Vagina (tissue), 2 donors: ENCODE data around the gene PITX2. TPM values are rescaled to one million over a fixed set of nuclear protein-coding genes. Genes with fewer than 3 reads are reported as not detected.
A peak's percentile ranks its signal among the peaks of the same experiment; 100 is the strongest.

Experiments
- DNase-seq, 2 donors: peaks; one replicate each; pipeline ENCODE4 v3.0.0-alpha.2; 2017; ENCODE audit errors: extremely low spot score in 2 of 2
- H3K27ac ChIP-seq: fragments of 200-600 bp; sonication (generic); one replicate; pipeline ENCODE4 v1.5.1; 2019
- H3K27me3 ChIP-seq: fragments of 200-600 bp; sonication (generic); one replicate; pipeline ENCODE4 v1.5.1; 2019
- H3K36me3 ChIP-seq, 2 donors: fragments of 200-600 bp; sonication (generic); one replicate each; pipeline ENCODE4 v1.5.1; 2017 to 2019
- H3K4me1 ChIP-seq: fragments of 200-600 bp; sonication (generic); one replicate; pipeline ENCODE4 v1.5.1; 2019
- H3K4me3 ChIP-seq, 2 donors: fragments of 200-600 bp; sonication (generic); 1 replicate in 1 of 2; 2 replicates in 1 of 2; pipeline ENCODE4 v1.5.1; 2016 to 2019
- H3K9me3 ChIP-seq: fragments of 200-600 bp; sonication (generic); one replicate; pipeline ENCODE4 v1.5.1; 2019
- CTCF ChIP-seq, 3 experiments: fragments of 450-650 bp in 2 of 3; fragments of 200-600 bp in 1 of 3; sonication (generic) in 1 of 3; IDR thresholded peaks; one replicate each; pipeline ENCODE4 v1.5.1; 2017 to 2019; ENCODE audit warnings: antibody characterized with exemption in 3 of 3, mild to moderate bottlenecking in 2 of 3, moderate library complexity in 2 of 3
- POLR2A ChIP-seq, 2 donors: fragments of 450-650 bp; IDR thresholded peaks; one replicate each; pipeline ENCODE4 v1.6.1; 2017; ENCODE audit warnings: antibody characterized with exemption in 2 of 2, mild to moderate bottlenecking in 2 of 2, moderate library complexity in 2 of 2
- POLR2AphosphoS5 ChIP-seq, 2 donors: sonication (generic); formaldehyde crosslinking; IDR thresholded peaks; one replicate each; pipeline ENCODE4 v1.9.0; 2017; ENCODE audit warnings: antibody characterized with exemption in 2 of 2, mild to moderate bottlenecking in 2 of 2, low read depth in 1 of 2; ENCODE audit not compliant: insufficient read depth in 1 of 2
- intact Hi-C: fragments of 100-400 bp; cut with DNase I; formaldehyde crosslinking; loops from one replicate; pipeline ENCODE4 v1.15.1; 2023
- total RNA-seq: library from RNA; depleted of rRNA; stranded (reverse); fragments of >200 nt; gene quantifications from one replicate; pipeline ENCODE4 v1.2.3, GENCODE V29; 2016

Gene PITX2
- total RNA-seq, result 6.6 TPM

GRCh38 chr4:110622841-110623717 is at the start of gene PITX2:
PITX2 (minus strand) TSS chr4:110623077; CDS start chr4:110622460, 617 bp downstream.
- H3K27me3 ChIP-seq, result peaks cover 4% of the 10 kb centered on the region
- H3K4me1 ChIP-seq, result peaks cover 27% of the 10 kb centered on the region
- H3K4me3 ChIP-seq, result peak within 1 kb of the TSS; percentile 42 to 50
- no peak for DNase-seq
- intact Hi-C loops, result no loop called here
- no peak within 1 kb of the TSS for H3K27ac ChIP-seq
- H3K9me3 ChIP-seq, result no peaks in the 10 kb centered on the region
- TF ChIP-seq POLR2AphosphoS5 (IDR thresholded peaks at IDR 0.05; ENCODE audit: insufficient read depth in 1 of 2, low read depth in 1 of 2) (peak in 1 of 2 donors; percentile 48), POLR2A (IDR thresholded peaks at IDR 0.05) (no peak)
- H3K36me3 ChIP-seq, result no peaks in the 10 kb centered on the region

- TF ChIP-seq POLR2AphosphoS5 (IDR thresholded peaks at IDR 0.05; ENCODE audit: insufficient read depth in 1 of 2, low read depth in 1 of 2), result no peak
- no peak for TF ChIP-seq CTCF (IDR thresholded peaks at IDR 0.05)
- Histone ChIP-seq H3K4me1 (no peaks in the 10 kb centered on the region), H3K27ac (no peak overlapping the region), H3K4me3 (no peak overlapping the region), H3K36me3 (no peaks in the 10 kb centered on the region), H3K9me3 (no peaks in the 10 kb centered on the region), H3K27me3 (no peaks in the 10 kb centered on the region)
- DNase-seq, result no peak
- intact Hi-C loops, result no loop called here
These were observed 48.8 kb upstream of the PITX2 start for GRCh38 chr4:110671679-110672078.

GRCh38 chr4:110669663-110670062 is 46.8 kb upstream of the PITX2 start:
- Histone ChIP-seq H3K27ac (no peak overlapping the region), H3K9me3 (no peaks in the 10 kb centered on the region), H3K36me3 (no peaks in the 10 kb centered on the region), H3K27me3 (no peaks in the 10 kb centered on the region), H3K4me3 (no peak overlapping the region), H3K4me1 (no peaks in the 10 kb centered on the region)
- intact Hi-C loops, result no loop called here
- DNase-seq, result no peak
- TF ChIP-seq POLR2AphosphoS5 (IDR thresholded peaks at IDR 0.05; ENCODE audit: insufficient read depth in 1 of 2, low read depth in 1 of 2) (no peak), POLR2A (IDR thresholded peaks at IDR 0.05) (no peak), CTCF (IDR thresholded peaks at IDR 0.05) (no peak)

GRCh38 chr4:110668463-110669235 is 45.8 kb upstream of the PITX2 start:
- TF ChIP-seq CTCF (IDR thresholded peaks at IDR 0.05) (no peak), POLR2A (IDR thresholded peaks at IDR 0.05) (no peak), POLR2AphosphoS5 (IDR thresholded peaks at IDR 0.05; ENCODE audit: insufficient read depth in 1 of 2, low read depth in 1 of 2) (no peak)
- DNase-seq, result no peak
- Histone ChIP-seq H3K9me3 (no peaks in the 10 kb centered on the region), H3K4me3 (no peak overlapping the region), H3K4me1 (no peaks in the 10 kb centered on the region), H3K27ac (no peak overlapping the region), H3K27me3 (no peaks in the 10 kb centered on the region), H3K36me3 (no peaks in the 10 kb centered on the region)
- intact Hi-C loops, result no loop called here

GRCh38 chr4:110667670-110668069 is 44.8 kb upstream of the PITX2 start:
- Histone ChIP-seq H3K36me3 (no peaks in the 10 kb centered on the region), H3K9me3 (no peaks in the 10 kb centered on the region), H3K4me1 (no peaks in the 10 kb centered on the region), H3K27ac (no peak overlapping the region), H3K27me3 (no peaks in the 10 kb centered on the region), H3K4me3 (no peak overlapping the region)
- TF ChIP-seq POLR2A (IDR thresholded peaks at IDR 0.05) (no peak), POLR2AphosphoS5 (IDR thresholded peaks at IDR 0.05; ENCODE audit: insufficient read depth in 1 of 2, low read depth in 1 of 2) (no peak), CTCF (IDR thresholded peaks at IDR 0.05) (no peak)
- DNase-seq, result no peak
- intact Hi-C loops, result no loop called here
